ENCODE measurements around the gene OR4K15. TPM values are rescaled to one million over a fixed set of nuclear protein-coding genes. Genes with fewer than 3 reads are reported as not detected.
"Not testable (repeated sequence)": the region's sequence is repeated elsewhere in the genome, so short reads cannot be mapped to it uniquely, and the experiment has no call there.

OR4K15 gene
- total RNA-seq, 6 donors from 2014 or later, result not detected

DNA sequence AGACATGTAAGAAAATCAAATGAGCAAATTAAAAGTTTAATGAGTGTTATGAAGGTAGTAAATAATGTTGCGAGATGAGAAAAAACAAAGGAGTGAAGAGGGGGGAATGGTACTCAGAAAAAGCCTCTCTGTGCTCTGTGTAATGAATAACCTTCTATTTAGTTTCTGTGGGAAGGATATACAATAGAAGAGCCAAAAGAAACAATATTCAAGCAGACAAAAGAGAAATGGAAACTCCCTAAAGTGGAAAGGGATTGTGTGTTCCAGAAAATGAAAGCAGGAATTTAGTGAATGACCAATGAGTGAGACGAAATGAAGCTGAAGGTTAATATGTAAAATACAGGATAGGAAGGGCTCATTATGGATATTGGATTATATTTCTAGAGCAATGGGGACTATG lies 26.2 kb upstream of the OR4K15 start:
- no peak overlapping the region for H3K27ac ChIP-seq
- no peaks in the 10 kb centered on the region for H3K27me3 ChIP-seq
- H3K9me3 ChIP-seq, result no peaks in the 10 kb centered on the region
- ATAC-seq (ENCODE audit: low FRiP score in 2 of 2), result no peak
- no peak for DNase-seq
- H3K4me3 ChIP-seq, result no peak overlapping the region
- TF ChIP-seq POLR2A (IDR thresholded peaks at IDR 0.05) (no peak), EP300 (IDR thresholded peaks at IDR 0.05) (no peak), POLR2AphosphoS5 (IDR thresholded peaks at IDR 0.05) (no peak)
- TF ChIP-seq, protein P1, sequence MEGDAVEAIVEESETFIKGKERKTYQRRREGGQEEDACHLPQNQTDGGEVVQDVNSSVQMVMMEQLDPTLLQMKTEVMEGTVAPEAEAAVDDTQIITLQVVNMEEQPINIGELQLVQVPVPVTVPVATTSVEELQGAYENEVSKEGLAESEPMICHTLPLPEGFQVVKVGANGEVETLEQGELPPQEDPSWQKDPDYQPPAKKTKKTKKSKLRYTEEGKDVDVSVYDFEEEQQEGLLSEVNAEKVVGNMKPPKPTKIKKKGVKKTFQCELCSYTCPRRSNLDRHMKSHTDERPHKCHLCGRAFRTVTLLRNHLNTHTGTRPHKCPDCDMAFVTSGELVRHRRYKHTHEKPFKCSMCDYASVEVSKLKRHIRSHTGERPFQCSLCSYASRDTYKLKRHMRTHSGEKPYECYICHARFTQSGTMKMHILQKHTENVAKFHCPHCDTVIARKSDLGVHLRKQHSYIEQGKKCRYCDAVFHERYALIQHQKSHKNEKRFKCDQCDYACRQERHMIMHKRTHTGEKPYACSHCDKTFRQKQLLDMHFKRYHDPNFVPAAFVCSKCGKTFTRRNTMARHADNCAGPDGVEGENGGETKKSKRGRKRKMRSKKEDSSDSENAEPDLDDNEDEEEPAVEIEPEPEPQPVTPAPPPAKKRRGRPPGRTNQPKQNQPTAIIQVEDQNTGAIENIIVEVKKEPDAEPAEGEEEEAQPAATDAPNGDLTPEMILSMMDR (IDR thresholded peaks at IDR 0.05), result no peak
- no peaks in the 10 kb centered on the region for H3K4me1 ChIP-seq
- H3K36me3 ChIP-seq, result no peaks in the 10 kb centered on the region
- WGBS, 2 donors, result 56 to 68% methylated on average over 2 of the region's 2 CpGs

DNA sequence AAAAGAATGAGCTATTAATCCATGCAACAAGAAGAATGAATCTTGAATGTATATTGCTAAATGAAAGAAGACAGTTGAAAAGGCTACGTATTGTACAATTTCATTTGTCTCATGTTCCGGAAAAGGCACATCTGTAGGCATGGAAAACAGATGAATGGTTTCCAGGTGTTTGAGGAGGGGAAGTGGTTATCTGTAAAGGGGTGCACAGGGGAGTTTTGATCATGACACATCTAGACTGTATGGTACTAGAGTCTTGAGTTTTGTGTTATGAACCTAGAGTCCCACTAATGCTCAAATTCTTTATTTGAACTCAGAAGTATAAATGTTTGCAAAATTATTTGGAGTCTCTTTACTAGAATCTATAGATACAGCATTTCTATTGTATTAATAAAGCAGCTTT lies 5.7 kb upstream of the OR4K15 start:
- H3K36me3 ChIP-seq; H3K27ac ChIP-seq; ATAC-seq (ENCODE audit: low FRiP score in 2 of 2); DNase-seq; H3K4me3 ChIP-seq; H3K9me3 ChIP-seq; H3K27me3 ChIP-seq; H3K4me1 ChIP-seq: not testable (repeated sequence)
- WGBS, 2 donors, result 44 to 60% methylated on average over 2 of the region's 2 CpGs

DNA sequence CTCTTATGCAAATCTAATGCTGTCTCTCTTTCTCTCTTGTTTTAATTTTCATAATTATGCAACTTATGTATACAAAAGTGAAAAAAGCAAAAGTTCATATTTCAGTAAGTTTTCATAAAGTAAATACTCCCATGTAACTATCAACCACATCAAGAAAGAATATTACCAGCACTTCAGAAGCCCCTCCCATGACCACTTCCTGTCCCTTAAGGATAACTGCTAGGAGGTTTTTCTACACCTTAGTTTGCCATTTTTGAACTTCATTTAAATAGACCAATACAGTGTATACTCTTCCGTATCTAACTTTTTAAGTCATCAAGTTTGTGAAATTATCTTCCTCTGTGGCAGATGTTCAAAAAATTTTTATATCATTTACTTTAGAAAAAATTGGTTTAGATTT lies 547 bp upstream of the OR4K15 start:
- H3K36me3 ChIP-seq, result no peaks in the 10 kb centered on the region

DNA sequence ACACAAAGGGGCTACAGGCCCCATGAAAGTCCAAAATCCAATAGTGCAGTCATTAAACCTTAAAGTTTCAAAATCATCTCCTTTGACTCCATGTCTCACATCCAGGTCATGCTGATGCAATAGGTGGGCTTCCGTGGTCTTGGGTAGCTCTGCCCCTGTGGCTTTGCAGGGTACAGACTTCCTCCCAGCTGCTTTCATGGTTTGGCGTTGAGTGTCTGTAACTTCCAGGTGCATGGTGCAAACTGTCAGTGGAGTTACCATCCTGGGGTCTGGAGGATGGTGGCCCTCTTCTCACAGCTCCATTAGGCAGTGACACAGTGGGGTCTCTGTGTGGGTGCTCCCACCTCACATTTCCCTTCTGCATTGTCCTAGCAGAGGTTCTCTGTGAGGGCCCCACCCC lies 18.0 kb downstream of the OR4K15 start:
- no peak overlapping the region for H3K27ac ChIP-seq
- H3K4me1 ChIP-seq, result no peaks in the 10 kb centered on the region
- no peak overlapping the region for H3K4me3 ChIP-seq
- DNase-seq, result no peak
- H3K36me3 ChIP-seq, result no peaks in the 10 kb centered on the region
- TF ChIP-seq POLR2A (IDR thresholded peaks at IDR 0.05) (no peak), POLR2AphosphoS5 (IDR thresholded peaks at IDR 0.05) (no peak), EP300 (IDR thresholded peaks at IDR 0.05) (no peak)
- TF ChIP-seq, protein P1 (IDR thresholded peaks at IDR 0.05), result no peak
- WGBS, 2 donors, result 61% methylated on average over 2 of the region's 2 CpGs; no CpG with 5 or more reads in 1 of the 2 donors
- H3K9me3 ChIP-seq, result no peaks in the 10 kb centered on the region
- no peak for ATAC-seq (ENCODE audit: low FRiP score in 2 of 2)
- no peaks in the 10 kb centered on the region for H3K27me3 ChIP-seq

More for the DNA sequence above, 547 bp upstream of the OR4K15 start:
- ATAC-seq (ENCODE audit: low FRiP score in 2 of 2) (no peak), DNase-seq (no peak)
- Histone ChIP-seq H3K27me3 (no peaks in the 10 kb centered on the region), H3K27ac (no peak overlapping the region), H3K9me3 (no peaks in the 10 kb centered on the region), H3K4me1 (no peaks in the 10 kb centered on the region), H3K4me3 (no peak overlapping the region)
- WGBS, 2 donors, result 75 to 77% methylated on average over 1 of the region's 1 CpG
- TF ChIP-seq POLR2AphosphoS5 (IDR thresholded peaks at IDR 0.05) (no peak), EP300 (IDR thresholded peaks at IDR 0.05) (no peak)

DNA sequence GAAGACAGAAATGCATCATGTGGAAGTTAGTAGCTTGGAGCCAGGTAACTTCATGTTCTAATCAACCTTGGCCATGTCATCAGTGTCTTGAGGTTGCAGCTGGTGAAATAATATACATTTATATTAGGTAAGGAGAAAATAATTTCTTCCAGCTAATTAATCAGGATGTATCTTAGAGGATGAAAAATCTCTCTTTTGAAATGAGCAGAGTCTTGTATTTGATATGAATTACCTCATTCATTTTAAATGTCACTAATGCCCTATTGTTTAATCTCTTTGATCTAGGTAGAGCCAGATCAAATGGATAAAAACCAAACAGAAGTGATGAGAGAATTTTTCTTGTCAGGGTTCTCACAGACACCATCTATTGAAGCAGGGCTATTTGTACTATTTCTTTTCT lies 26.5 kb downstream of the OR4K15 start, which contains the start of gene OR4Q2:
Gene OR4Q2, plus strand, starts transcription at position 301 of the 400 bp plus-strand sequence.
- ATAC-seq (ENCODE audit: low FRiP score in 2 of 2) (no peak), DNase-seq (no peak)
- TF ChIP-seq POLR2A (IDR thresholded peaks at IDR 0.05) (no peak), POLR2AphosphoS5 (IDR thresholded peaks at IDR 0.05) (no peak), EP300 (IDR thresholded peaks at IDR 0.05) (no peak)
- TF ChIP-seq, protein P1 (IDR thresholded peaks at IDR 0.05), result no peak
- Histone ChIP-seq H3K4me1 (no peaks in the 10 kb centered on the region), H3K27me3 (no peaks in the 10 kb centered on the region), H3K9me3 (no peaks in the 10 kb centered on the region), H3K36me3 (no peaks in the 10 kb centered on the region), H3K27ac (no peak within 1 kb of the TSS), H3K4me3 (no peak within 1 kb of the TSS)

DNA sequence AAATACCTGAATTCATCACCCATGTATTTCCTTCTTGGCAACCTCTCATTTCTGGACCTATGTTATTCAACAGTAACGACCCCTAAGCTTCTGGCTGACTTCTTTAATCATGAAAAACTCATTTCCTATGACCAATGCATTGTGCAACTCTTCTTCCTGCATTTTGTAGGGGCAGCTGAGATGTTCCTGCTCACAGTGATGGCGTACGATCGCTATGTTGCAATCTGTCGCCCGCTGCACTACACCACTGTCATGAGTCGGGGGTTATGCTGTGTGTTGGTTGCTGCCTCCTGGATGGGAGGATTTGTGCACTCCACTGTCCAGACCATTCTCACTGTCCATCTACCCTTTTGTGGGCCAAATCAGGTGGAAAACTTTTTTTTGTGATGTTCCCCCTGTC lies 26.9 kb downstream of the OR4K15 start:
- no peaks in the 10 kb centered on the region for H3K27me3 ChIP-seq
- no peaks in the 10 kb centered on the region for H3K4me1 ChIP-seq
- no peak overlapping the region for H3K4me3 ChIP-seq
- peak in 1 of 2 donors; percentile 24 for ATAC-seq (ENCODE audit: low FRiP score in 2 of 2)
- no peak for TF ChIP-seq POLR2A (IDR thresholded peaks at IDR 0.05)
- no peak for TF ChIP-seq EP300 (IDR thresholded peaks at IDR 0.05)
- TF ChIP-seq POLR2AphosphoS5 (IDR thresholded peaks at IDR 0.05), result no peak
- TF ChIP-seq, protein P1 (IDR thresholded peaks at IDR 0.05), result no peak
- H3K36me3 ChIP-seq, result no peaks in the 10 kb centered on the region
- WGBS, 2 donors, result 66 to 73% methylated on average over 7 of the region's 7 CpGs
- no peak for DNase-seq
- no peak overlapping the region for H3K27ac ChIP-seq
- H3K9me3 ChIP-seq, result no peaks in the 10 kb centered on the region
